Activated T-helper 17 cell treated with anti-CD3 and anti-CD28 coated beads, Interleukin-2, amount 50 U/mL, for 72 hours (primary cell): ENCODE data around the gene OBP2B. TPM values are rescaled to one million over a fixed set of nuclear protein-coding genes. Genes with fewer than 3 reads are reported as not detected.

Source experiments
- ATAC-seq: fragments of 150-1000 bp; cut with Tn5 transposase; replicated peaks from 2 replicates; pipeline ENCODE4 v1.10.0; 2021; ENCODE audit warnings: mild to moderate bottlenecking, moderate library complexity
- H3K27ac Mint-ChIP-seq: one replicate; pipeline ENCODE4 v1.8.0; 2022; ENCODE audit warnings: mixed read lengths
- H3K27me3 Mint-ChIP-seq: one replicate; pipeline ENCODE4 v1.8.0; 2022; ENCODE audit warnings: mixed read lengths
- H3K36me3 Mint-ChIP-seq: one replicate; pipeline ENCODE4 v1.8.0; 2022; ENCODE audit warnings: low read depth, mild to moderate bottlenecking, mixed read lengths
- H3K4me1 Mint-ChIP-seq: one replicate; pipeline ENCODE4 v1.8.0; 2022; ENCODE audit warnings: mixed read lengths
- H3K4me3 Mint-ChIP-seq: one replicate; pipeline ENCODE4 v1.8.0; 2022; ENCODE audit warnings: mild to moderate bottlenecking, mixed read lengths
- H3K9me3 Mint-ChIP-seq: one replicate; pipeline ENCODE4 v1.8.0; 2022; ENCODE audit warnings: mixed read lengths
- total RNA-seq, 2 donors: library from RNA; stranded (reverse); gene quantifications; one replicate each; pipeline ENCODE4 v1.2.3, GENCODE V29; 2022

OBP2B gene
- total RNA-seq, 2 donors from 2014 or later: not detected

- no peaks in the 10 kb centered on the region for H3K36me3 Mint-ChIP-seq
- no peak overlapping the region for H3K27ac Mint-ChIP-seq
- no peak for ATAC-seq
- no peaks in the 10 kb centered on the region for H3K27me3 Mint-ChIP-seq
- peaks cover 4% of the 10 kb centered on the region for H3K4me1 Mint-ChIP-seq
- H3K4me3 Mint-ChIP-seq: no peak overlapping the region
- no peaks in the 10 kb centered on the region for H3K9me3 Mint-ChIP-seq
Measured at GRCh38 chr9:133165452-133165730, 43.7 kb downstream of the OBP2B start.

GRCh38 chr9:133164191-133164590 lies 44.9 kb downstream of the OBP2B start:
- no peak overlapping the region for H3K27ac Mint-ChIP-seq

DNA sequence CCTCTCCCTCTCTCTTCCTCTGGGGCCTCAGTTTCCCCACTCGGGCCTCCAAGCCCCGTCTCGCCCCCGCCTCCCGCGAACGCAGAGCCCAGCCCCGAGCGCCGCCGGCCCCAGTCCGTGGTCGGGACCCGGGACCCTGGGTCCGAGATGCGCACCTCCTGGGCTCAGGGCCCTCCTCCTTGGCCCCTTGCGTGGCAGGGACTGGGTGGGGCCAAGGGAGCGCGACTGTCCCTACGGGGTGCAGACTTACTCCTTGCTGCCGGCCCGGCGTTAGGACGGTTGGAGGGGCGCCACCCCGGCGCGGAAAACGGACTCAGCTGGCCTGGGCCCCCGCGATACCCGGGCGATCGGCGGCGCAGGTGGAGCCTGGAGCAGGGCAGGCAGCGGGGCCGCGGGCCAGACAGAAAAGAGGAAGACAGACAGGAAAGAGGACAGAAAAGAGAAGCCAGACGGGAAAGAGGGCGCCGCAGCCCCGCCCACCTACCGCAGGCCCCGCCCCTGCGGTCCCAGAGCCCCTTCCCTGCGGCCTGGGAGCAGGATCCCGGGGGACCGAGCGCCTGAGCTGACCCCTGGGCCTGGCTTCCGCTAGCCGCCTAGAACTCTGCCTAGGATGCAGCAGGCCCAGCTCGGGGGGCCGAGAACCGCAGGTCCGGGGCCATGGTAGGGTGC lies 45.4 kb downstream of the OBP2B start, which contains the start of gene GBGT1:
TSS of gene GBGT1 (minus strand) at position 411 of the 669 bp plus-strand sequence. CDS start 1,502 bp downstream, outside the sequence.
- Mint-ChIP-seq H3K27me3 (no peaks in the 10 kb centered on the region), H3K9me3 (no peaks in the 10 kb centered on the region), H3K4me1 (peaks cover 9% of the 10 kb centered on the region), H3K36me3 (no peaks in the 10 kb centered on the region), H3K27ac (no peak within 1 kb of the TSS), H3K4me3 (peak within 1 kb of the TSS; percentile 60)
- peak; percentile 78 for ATAC-seq

More at GRCh38 chr9:133164191-133164590, 44.9 kb downstream of the OBP2B start:
- no peak for ATAC-seq
- H3K27me3 Mint-ChIP-seq: no peaks in the 10 kb centered on the region
- peak overlapping the region; percentile 60 for H3K4me3 Mint-ChIP-seq
- peaks cover 9% of the 10 kb centered on the region for H3K4me1 Mint-ChIP-seq
- H3K36me3 Mint-ChIP-seq: no peaks in the 10 kb centered on the region
- no peaks in the 10 kb centered on the region for H3K9me3 Mint-ChIP-seq

GRCh38 chr9:133162861-133163503 lies 46.1 kb downstream of the OBP2B start:
- Mint-ChIP-seq H3K27ac (no peak overlapping the region), H3K9me3 (no peaks in the 10 kb centered on the region)

GRCh38 chr9:133161547-133161950 lies 47.5 kb downstream of the OBP2B start:
- Mint-ChIP-seq H3K27ac (no peak overlapping the region), H3K36me3 (no peaks in the 10 kb centered on the region), H3K4me3 (peak overlapping the region; percentile 3), H3K9me3 (no peaks in the 10 kb centered on the region), H3K27me3 (no peaks in the 10 kb centered on the region), H3K4me1 (peaks cover 9% of the 10 kb centered on the region)
- no peak for ATAC-seq

More at GRCh38 chr9:133162861-133163503, 46.1 kb downstream of the OBP2B start:
- Mint-ChIP-seq H3K4me3 (peak overlapping the region; percentile 60), H3K4me1 (peaks cover 9% of the 10 kb centered on the region), H3K36me3 (no peaks in the 10 kb centered on the region), H3K27me3 (no peaks in the 10 kb centered on the region)
- no peak for ATAC-seq

- H3K27me3 Mint-ChIP-seq: no peaks in the 10 kb centered on the region
- H3K36me3 Mint-ChIP-seq: no peaks in the 10 kb centered on the region
- H3K4me3 Mint-ChIP-seq: no peak overlapping the region
Measured at GRCh38 chr9:133160742-133161546, 48.1 kb downstream of the OBP2B start.

DNA sequence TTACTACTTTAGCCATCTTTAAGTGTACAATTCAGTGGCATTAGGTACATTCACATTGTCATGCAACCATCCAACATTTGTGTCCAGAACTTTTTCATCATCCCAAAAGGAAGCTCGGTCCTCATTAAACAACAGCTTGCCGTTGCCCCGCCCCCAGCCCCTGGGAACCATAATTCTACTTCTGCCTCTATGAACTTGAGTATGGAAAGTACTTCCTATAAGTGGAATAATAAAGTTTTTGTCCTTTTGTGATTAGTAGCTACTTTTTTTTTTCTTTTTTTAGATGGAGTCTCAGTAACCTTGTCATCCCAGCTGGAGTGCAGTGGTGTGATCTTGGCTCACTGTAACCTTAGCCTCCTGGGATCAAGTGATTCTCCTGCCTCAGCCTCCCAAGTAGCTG lies 50.4 kb downstream of the OBP2B start:
- ATAC-seq: no peak
- H3K4me3 Mint-ChIP-seq: no peak overlapping the region
- peaks cover 9% of the 10 kb centered on the region for H3K4me1 Mint-ChIP-seq

More at GRCh38 chr9:133160742-133161546, 48.1 kb downstream of the OBP2B start:
- ATAC-seq: peak; percentile 71
- no peaks in the 10 kb centered on the region for H3K9me3 Mint-ChIP-seq
- H3K4me1 Mint-ChIP-seq: peaks cover 9% of the 10 kb centered on the region
- no peak overlapping the region for H3K27ac Mint-ChIP-seq

More for the DNA sequence above, 50.4 kb downstream of the OBP2B start:
- no peak overlapping the region for H3K27ac Mint-ChIP-seq
- H3K36me3 Mint-ChIP-seq: no peaks in the 10 kb centered on the region
- H3K9me3 Mint-ChIP-seq: no peaks in the 10 kb centered on the region
- no peaks in the 10 kb centered on the region for H3K27me3 Mint-ChIP-seq

Other genes with a start within 250 kb of the OBP2B start
- not detected for gene GFI1B, start 230.6 kb downstream of the OBP2B start, total RNA-seq
- 100 to 1,000 TPM in 1 of 2 donors, 10 to 100 TPM in 1; 83.3 to 118 TPM for gene GTF3C5, start 178.3 kb downstream of the OBP2B start, total RNA-seq
- gene CEL, start 147.3 kb downstream of the OBP2B start, total RNA-seq: 1 to 10 TPM; 1.2 to 4.2 TPM
- 100 to 1,000 TPM; 101 to 156 TPM for gene RALGDS, start 88.0 kb downstream of the OBP2B start, total RNA-seq
- gene GBGT1, start 45.3 kb downstream of the OBP2B start, total RNA-seq: 1 to 10 TPM; 2.8 to 7.2 TPM
- not detected for gene ABO, start 66.0 kb upstream of the OBP2B start, total RNA-seq
- 10 to 100 TPM; 17.4 to 26.3 TPM for gene SURF6, start 126.9 kb upstream of the OBP2B start, total RNA-seq
- 10 to 100 TPM; 21.3 to 29.9 TPM for gene MED22, start 138.9 kb upstream of the OBP2B start, total RNA-seq
- gene RPL7A, start 139.0 kb upstream of the OBP2B start, total RNA-seq: 1,000 to 10,000 TPM; 3,005 to 3,350 TPM
- 10 to 100 TPM; 13.9 to 25.4 TPM for gene SURF1, start 147.2 kb upstream of the OBP2B start, total RNA-seq
- 10 to 100 TPM in 1 of 2 donors, 1 to 10 TPM in 1; 7.0 to 17.3 TPM for gene SURF2, start 147.3 kb upstream of the OBP2B start, total RNA-seq
- gene SURF4, start 166.8 kb upstream of the OBP2B start, total RNA-seq: 100 to 1,000 TPM; 315 to 380 TPM
- gene STKLD1, start 167.1 kb upstream of the OBP2B start, total RNA-seq: under 1 TPM in 1 of 2 donors, not detected in 1; 0.77 TPM
- 10 to 100 TPM; 26.1 to 36.5 TPM for gene REXO4, start 208.8 kb upstream of the OBP2B start, total RNA-seq
- gene ADAMTS13, start 213.1 kb upstream of the OBP2B start, total RNA-seq: 1 to 10 TPM; 1.2 to 3.9 TPM